ENCODE measurements around the gene BPTF.

DNA sequence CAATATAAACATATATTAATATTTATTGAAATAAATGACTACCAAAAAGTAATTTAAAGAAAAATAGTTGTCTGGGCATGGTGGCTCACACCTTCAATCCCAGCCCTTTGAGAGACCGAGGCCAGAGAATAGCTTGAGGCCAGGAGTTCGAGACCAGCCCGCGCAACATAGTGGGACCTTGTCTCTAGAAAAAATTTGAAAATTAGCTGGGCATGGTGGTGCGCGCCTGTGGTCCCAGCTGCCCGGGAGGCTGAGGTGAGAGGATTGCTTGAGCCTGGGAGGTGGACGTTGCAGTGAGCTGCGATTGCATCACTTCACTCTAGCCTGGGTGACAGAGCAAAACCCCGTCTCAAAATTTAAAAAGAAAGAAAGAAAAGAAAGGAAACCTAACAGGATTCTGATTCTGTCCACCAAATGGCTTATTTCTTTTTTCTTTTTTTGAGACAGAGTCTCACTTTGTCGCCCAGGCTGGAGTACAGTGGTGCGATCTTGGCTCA lies 3.4 kb upstream of the BPTF start:
- TF ChIP-seq EZH2 (IDR thresholded peaks at IDR 0.05; ENCODE audit: borderline replicate concordance) (no peak), CTCF (IDR thresholded peaks at IDR 0.05; ENCODE audit: poor library complexity) (no peak)
